Gastrocnemius medialis (tissue), 4 donors: ENCODE data around the gene CEP78. TPM values are rescaled to one million over a fixed set of nuclear protein-coding genes. Genes with fewer than 3 reads are reported as not detected.
"Not testable (repeated sequence)": the region's sequence is repeated elsewhere in the genome, so short reads cannot be mapped to it uniquely, and the experiment has no call there.

Experiments used
- ATAC-seq, 2 donors: fragments of 150-250 bp; one replicate each; pipeline ENCODE4 v1.9.1; 2016
- DNase-seq, 2 donors: peaks; one replicate each; pipeline ENCODE4 v3.0.0-alpha.2; 2019
- H3K27ac ChIP-seq, 4 donors: fragments of 200-600 bp; sonication (generic); 1 replicate in 1 of 4; 2 replicates in 3 of 4; pipeline ENCODE4 v1.5.1; 2016 to 2018; ENCODE audit warnings: mild to moderate bottlenecking in 2 of 4, moderate library complexity in 1 of 4
- H3K27me3 ChIP-seq, 3 donors: fragments of 200-600 bp; sonication (generic) in 2 of 3; 1 replicate in 1 of 3; 2 replicates in 2 of 3; pipeline versions ENCODE4 v1.5.1 to v1.6.0; 2016 to 2019; ENCODE audit warnings: mild to moderate bottlenecking in 1 of 3, moderate library complexity in 1 of 3
- H3K36me3 ChIP-seq, 2 donors: fragments of 200-600 bp; sonication (generic) in 1 of 2; one replicate each; pipeline ENCODE4 v1.5.1; 2017 to 2018
- H3K4me1 ChIP-seq, 2 donors: fragments of 200-600 bp; sonication (generic) in 1 of 2; one replicate each; pipeline ENCODE4 v1.5.1; 2016 to 2017; ENCODE audit warnings: mild to moderate bottlenecking in 2 of 2
- H3K4me3 ChIP-seq, 4 donors: fragments of 200-600 bp; sonication (generic) in 3 of 4; 1 replicate in 1 of 4; 2 replicates in 3 of 4; pipeline ENCODE4 v1.5.1; 2016 to 2019; ENCODE audit warnings: mild to moderate bottlenecking in 2 of 4
- H3K9me3 ChIP-seq, 3 donors: fragments of 200-600 bp; sonication (generic) in 2 of 3; 1 replicate in 1 of 3; 2 replicates in 2 of 3; pipeline ENCODE4 v1.5.1; 2016 to 2019
- CTCF ChIP-seq, 5 experiments: fragments of 450-650 bp in 3 of 5; fragments of 200-600 bp in 2 of 5; sonication (generic) in 2 of 5; IDR thresholded peaks in 4 of 5; conservative IDR thresholded peaks in 1 of 5; 1 replicate in 4 of 5; 2 replicates in 1 of 5; pipeline ENCODE4 v1.5.1; 2016 to 2019; ENCODE audit warnings: antibody characterized with exemption in 5 of 5, mild to moderate bottlenecking in 3 of 5, moderate library complexity in 3 of 5
- POLR2A ChIP-seq, 2 donors: fragments of 450-650 bp; IDR thresholded peaks; one replicate each; pipeline ENCODE4 v1.6.1; 2017; ENCODE audit warnings: antibody characterized with exemption in 2 of 2, mild to moderate bottlenecking in 2 of 2, moderate library complexity in 2 of 2
- in situ Hi-C, 4 donors: fragments of 200-750 bp; cut with MboI; loops; one replicate each; pipeline versions ENCODE4 v1.15.0 to v1.8.0; 2017; ENCODE audit warnings: low sequenced_read_pairs in 4 of 4
- intact Hi-C: fragments of 100-400 bp; cut with DNase I; formaldehyde crosslinking; loops from one replicate; pipeline ENCODE4 v1.15.1; 2023; ENCODE audit warnings: low total_unique reads
- total RNA-seq, 4 donors: library from RNA; depleted of rRNA; stranded (reverse); fragments of >200 nt; gene quantifications; one replicate each; pipeline versions ENCODE4 v1.1.0 to v1.2.3, GENCODE V29; 2016

Gene CEP78
- total RNA-seq, 4 donors from 2014 or later: 2.1 to 2.8 (median 2.5) TPM

GRCh38 chr9:78189461-78189860 lies 46.4 kb upstream of the CEP78 start:
- no peaks in the 10 kb centered on the region for H3K36me3 ChIP-seq
- H3K9me3 ChIP-seq: no peaks in the 10 kb centered on the region
- H3K27me3 ChIP-seq: no peaks in the 10 kb centered on the region
- TF ChIP-seq POLR2A (IDR thresholded peaks at IDR 0.05) (no peak), CTCF (IDR thresholded peaks at IDR 0.05 in 4 of 5, conservative IDR thresholded peaks at IDR 0.05 in 1 of 5) (no peak)
- H3K4me1 ChIP-seq: no peaks in the 10 kb centered on the region
- no peak overlapping the region for H3K4me3 ChIP-seq
- DNase-seq: no peak
- in situ Hi-C loops: no loop called here
- no peak for ATAC-seq
- no peak overlapping the region for H3K27ac ChIP-seq
- intact Hi-C loops: no loop called here

GRCh38 chr9:78191931-78192330 lies 43.9 kb upstream of the CEP78 start:
- ATAC-seq: no peak
- in situ Hi-C loops: no loop called here

GRCh38 chr9:78196258-78196657 lies 39.6 kb upstream of the CEP78 start:
- H3K4me1 ChIP-seq: no peaks in the 10 kb centered on the region
- no peak for DNase-seq
- no peak overlapping the region for H3K27ac ChIP-seq
- ATAC-seq: no peak
- H3K27me3 ChIP-seq: no peaks in the 10 kb centered on the region
- no peaks in the 10 kb centered on the region for H3K36me3 ChIP-seq
- intact Hi-C loops: no loop called here
- no peak overlapping the region for H3K4me3 ChIP-seq
- H3K9me3 ChIP-seq: no peaks in the 10 kb centered on the region
- in situ Hi-C loops: no loop called here
- TF ChIP-seq POLR2A (IDR thresholded peaks at IDR 0.05) (no peak), CTCF (IDR thresholded peaks at IDR 0.05 in 4 of 5, conservative IDR thresholded peaks at IDR 0.05 in 1 of 5) (no peak)

More at GRCh38 chr9:78191931-78192330, 43.9 kb upstream of the CEP78 start:
- H3K27ac ChIP-seq: no peak overlapping the region
- H3K4me1 ChIP-seq: no peaks in the 10 kb centered on the region
- intact Hi-C loops: no loop called here
- H3K9me3 ChIP-seq: no peaks in the 10 kb centered on the region
- H3K27me3 ChIP-seq: no peaks in the 10 kb centered on the region
- no peak for TF ChIP-seq CTCF (IDR thresholded peaks at IDR 0.05 in 4 of 5, conservative IDR thresholded peaks at IDR 0.05 in 1 of 5)
- no peak for TF ChIP-seq POLR2A (IDR thresholded peaks at IDR 0.05)
- H3K36me3 ChIP-seq: no peaks in the 10 kb centered on the region
- no peak overlapping the region for H3K4me3 ChIP-seq
- no peak for DNase-seq

GRCh38 chr9:78201158-78201777 lies 34.6 kb upstream of the CEP78 start:
- H3K4me1 ChIP-seq, intact Hi-C loops, H3K4me3 ChIP-seq, H3K27ac ChIP-seq, H3K27me3 ChIP-seq, H3K9me3 ChIP-seq, in situ Hi-C loops, H3K36me3 ChIP-seq, DNase-seq, ATAC-seq: not testable (repeated sequence)

GRCh38 chr9:78207319-78207718 lies 28.6 kb upstream of the CEP78 start:
- intact Hi-C loops (no loop called here), in situ Hi-C loops (no loop called here)
- DNase-seq (no peak), ATAC-seq (no peak)
- no peak overlapping the region for H3K4me3 ChIP-seq
- no peak overlapping the region for H3K27ac ChIP-seq
- no peaks in the 10 kb centered on the region for H3K36me3 ChIP-seq
- TF ChIP-seq POLR2A (IDR thresholded peaks at IDR 0.05): no peak
- no peak for TF ChIP-seq CTCF (IDR thresholded peaks at IDR 0.05 in 4 of 5, conservative IDR thresholded peaks at IDR 0.05 in 1 of 5)
- no peaks in the 10 kb centered on the region for H3K4me1 ChIP-seq
- no peaks in the 10 kb centered on the region for H3K9me3 ChIP-seq
- no peaks in the 10 kb centered on the region for H3K27me3 ChIP-seq
